B cell (primary cell): Measurements from ENCODE around the gene AKAP6. TPM values are rescaled to one million over a fixed set of nuclear protein-coding genes. Genes with fewer than 3 reads are reported as not detected.

Experiments
- ATAC-seq: fragments of 200-7000 bp; cut with Tn5 transposase; one replicate; pipeline ENCODE4 v1.10.0; 2021; ENCODE audit warnings: low read depth, mild to moderate bottlenecking, moderate number of reproducible peaks, moderate library complexity
- CTCF ChIA-PET: fragments of 350-600 bp; sonication (Branson Sonifier 250); formaldehyde crosslinking; loops from one replicate; lab custom pipeline; 2021; ENCODE audit warnings: antibody characterized with exemption, inconsistent platforms; lab: Charles Lee
- POLR2A ChIA-PET: fragments of 350-600 bp; sonication (Branson Sonifier 250); formaldehyde crosslinking; loops from one replicate; lab custom pipeline; 2021; ENCODE audit warnings: antibody characterized with exemption; lab: Charles Lee
- DNase-seq: peaks from one replicate; pipeline ENCODE4 v3.0.0; 2013
- H2AFZ ChIP-seq: 2 replicates; pipeline ENCODE4 v1.6.1; 2012; ENCODE audit warnings: mild to moderate bottlenecking, low read depth, low read length; ENCODE audit not compliant: insufficient read depth, poor library complexity, severe bottlenecking
- H3K27ac ChIP-seq, 2 donors: 1 replicate in 1 of 2; 2 replicates in 1 of 2; pipeline ENCODE4 v1.5.1; 2012 to 2013; ENCODE audit warnings: low read length in 2 of 2, mild to moderate bottlenecking in 2 of 2, moderate library complexity in 1 of 2
- H3K27me3 ChIP-seq, 4 experiments: fragments of 200-600 bp in 1 of 4; sonication (generic) in 1 of 4; replicated peaks in 1 of 4; 1 replicate in 2 of 4; 2 replicates in 2 of 4; pipeline versions ENCODE4 v1.6.1 to v1.7.0; 2013 to 2016; ENCODE audit warnings: low read length in 3 of 4, mild to moderate bottlenecking in 2 of 4, mixed read lengths in 1 of 4, moderate library complexity in 1 of 4; ENCODE audit not compliant: insufficient read depth in 4 of 4, control insufficient read depth in 3 of 4; ENCODE audit errors: control extremely low read depth in 1 of 4
- H3K36me3 ChIP-seq, 2 experiments: replicated peaks in 1 of 2; 1 replicate in 1 of 2; 2 replicates in 1 of 2; pipeline versions ENCODE4 v1.6.1 to v1.7.1; 2013; ENCODE audit warnings: low read length in 1 of 2; ENCODE audit not compliant: insufficient read depth in 2 of 2, control insufficient read depth in 1 of 2; ENCODE audit errors: control extremely low read depth in 1 of 2, extremely low read depth in 1 of 2
- H3K4me1 ChIP-seq, 2 donors: fragments of 200-600 bp in 1 of 2; sonication (generic) in 1 of 2; 1 replicate in 1 of 2; 2 replicates in 1 of 2; pipeline versions ENCODE4 v1.5.1 to v1.6.1; 2013 to 2017; ENCODE audit warnings: low read length in 2 of 2; ENCODE audit not compliant: control insufficient read depth in 2 of 2, insufficient read depth in 2 of 2
- H3K4me2 ChIP-seq: replicated peaks from 2 replicates; pipeline ENCODE3; 2012; ENCODE audit warnings: mild to moderate bottlenecking, low read depth, low read length; ENCODE audit not compliant: poor library complexity, severe bottlenecking
- H3K4me3 ChIP-seq, 5 experiments: fragments of 200-600 bp in 1 of 5; sonication (generic) in 1 of 5; 1 replicate in 3 of 5; 2 replicates in 2 of 5; pipeline versions ENCODE4 v1.5.1 to v1.7.0; 2011 to 2016; ENCODE audit warnings: low read length in 4 of 5, mild to moderate bottlenecking in 4 of 5, low read depth in 2 of 5, control low read depth in 1 of 5, moderate library complexity in 1 of 5; ENCODE audit not compliant: insufficient read depth in 1 of 5; ENCODE audit errors: control extremely low read depth in 1 of 5, extremely low read depth in 1 of 5
- H3K79me2 ChIP-seq: fragments of 200-600 bp; sonication (generic); one replicate; pipeline ENCODE4 v1.6.0; 2016; ENCODE audit warnings: low read length; ENCODE audit not compliant: control insufficient read depth, insufficient read depth
- H3K9ac ChIP-seq: fragments of 200-600 bp; sonication (generic); 2 replicates; pipeline ENCODE4 v1.6.1; 2017; ENCODE audit warnings: mild to moderate bottlenecking, low read length, moderate library complexity
- H3K9me3 ChIP-seq, 3 donors: one replicate each; pipeline versions ENCODE4 v1.6.1 to v1.7.1; 2013; ENCODE audit warnings: low read length in 2 of 3; ENCODE audit not compliant: control insufficient read depth in 2 of 3, insufficient read depth in 1 of 3; ENCODE audit errors: control extremely low read depth in 1 of 3
- H4K20me1 ChIP-seq: 2 replicates; pipeline ENCODE4 v1.6.0; 2012; ENCODE audit warnings: mild to moderate bottlenecking, low read length; ENCODE audit not compliant: insufficient read depth, control insufficient read depth, poor library complexity, severe bottlenecking
- H3K27ac Mint-ChIP-seq: one replicate; pipeline ENCODE4 v1.8.0; 2021; ENCODE audit warnings: mixed read lengths
- H3K27me3 Mint-ChIP-seq: one replicate; pipeline ENCODE4 v1.8.0; 2021; ENCODE audit warnings: mixed read lengths
- H3K4me1 Mint-ChIP-seq: one replicate; pipeline ENCODE4 v1.8.0; 2021; ENCODE audit warnings: mixed read lengths
- H3K4me3 Mint-ChIP-seq: one replicate; pipeline ENCODE4 v1.8.0; 2021; ENCODE audit warnings: mixed read lengths
- H3K9me3 Mint-ChIP-seq: one replicate; pipeline ENCODE4 v1.8.0; 2022; ENCODE audit warnings: mixed read lengths; ENCODE audit not compliant: insufficient read depth
- CTCF ChIP-seq: fragments of 200-600 bp; IDR thresholded peaks from one replicate; pipeline ENCODE4 v1.8.0; 2022; ENCODE audit warnings: antibody characterized with exemption, mild to moderate bottlenecking
- EZH2 ChIP-seq: IDR thresholded peaks from 2 replicates; pipeline ENCODE4 v1.6.1; 2012; ENCODE audit warnings: borderline replicate concordance, low read depth, mild to moderate bottlenecking, moderate library complexity, low read length; ENCODE audit not compliant: insufficient read depth, poor library complexity, severe bottlenecking
- WGBS: methylation state at CpG from one replicate; pipeline ENCODE4 v1.1.5; 2013; ENCODE audit warnings: missing lambda C conversion rate; ENCODE audit not compliant: insufficient coverage; 5-methylcytosine and 5-hydroxymethylcytosine counted together
- intact Hi-C: fragments of 100-400 bp; cut with micrococcal nuclease; formaldehyde crosslinking; loops from one replicate; pipeline ENCODE4 v1.10.0; 2022
- polyA plus RNA-seq: library from polyadenylated mRNA; depleted of rRNA; stranded (reverse); fragments of >200 nt; gene quantifications from 2 replicates; pipeline ENCODE4 v1.2.3, GENCODE V29; 2012
- total RNA-seq, 2 donors: library from RNA; stranded (reverse); fragments of 120-200 nt in 1 of 2; gene quantifications; 1 replicate in 1 of 2; 2 replicates in 1 of 2; pipeline versions ENCODE4 v1.2.3 to v1.2.4, GENCODE V29; 2013 to 2022

The AKAP6 gene
- total and polyA plus RNA-seq, 2 donors (not counting 1 experiment from before 2014, with no cell fraction given) = 1.4 to 2.8 TPM

- H3K9me3 Mint-ChIP-seq = no peaks in the 10 kb centered on the region
- no peak overlapping the region for H3K27ac Mint-ChIP-seq
- H3K79me2 ChIP-seq = no peaks in the 10 kb centered on the region
- no peak overlapping the region for H3K4me3 Mint-ChIP-seq
- WGBS = no CpG with 5 or more reads among the region's 6 CpGs
- H3K4me1 ChIP-seq = no peaks in the 10 kb centered on the region
- no peak overlapping the region for H2AFZ ChIP-seq
- H4K20me1 ChIP-seq = no peaks in the 10 kb centered on the region
- H3K9me3 ChIP-seq = no peaks in the 10 kb centered on the region
- intact Hi-C loops = loop anchor here (5.0 kb wide), 2 partner anchors 856 to 1651 kb away; no protein-coding TSS in a partner anchor
- H3K27me3 ChIP-seq = no peaks in the 10 kb centered on the region
- H3K9ac ChIP-seq = no peak overlapping the region
- no peaks in the 10 kb centered on the region for H3K36me3 ChIP-seq
- POLR2A ChIA-PET = no interaction called here
- DNase-seq = peak; percentile 56
- no peak for TF ChIP-seq EZH2
- peak; percentile 96 for TF ChIP-seq CTCF
- H3K4me2 ChIP-seq = no peak overlapping the region
- ATAC-seq = peak; percentile 67
- CTCF ChIA-PET = interaction anchor here (0.8 to 2.7 kb wide), 6 partner anchors 10 to 1747 kb away, joined by 3 to 16 read pairs (median 5); no protein-coding TSS in a partner anchor
- H3K27me3 Mint-ChIP-seq = peaks cover 11% of the 10 kb centered on the region
- H3K4me3 ChIP-seq = no peak overlapping the region
- no peak overlapping the region for H3K27ac ChIP-seq
- peaks cover 8% of the 10 kb centered on the region for H3K4me1 Mint-ChIP-seq
Observed at GRCh38 chr14:32576088-32576795, 247.1 kb downstream of the AKAP6 start.

DNA sequence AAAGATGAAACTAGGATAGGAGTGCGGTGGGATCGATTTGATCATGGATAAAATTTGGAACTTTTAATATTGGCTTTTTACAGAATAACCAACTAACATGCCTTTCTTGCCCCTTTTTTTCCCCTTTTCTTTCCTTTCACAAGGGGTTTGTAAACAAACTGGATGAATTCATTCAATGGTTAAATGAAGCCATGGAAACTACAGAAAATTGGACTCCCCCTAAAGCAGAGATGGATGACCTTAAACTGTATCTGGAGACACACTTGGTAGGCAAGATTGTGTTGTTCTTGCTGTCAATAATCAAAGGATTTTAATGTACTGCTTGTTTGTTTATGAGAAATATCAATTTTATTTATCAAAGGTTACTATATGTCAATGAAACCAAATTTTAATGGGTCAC, 247.9 kb downstream of the AKAP6 start:
- H3K36me3 ChIP-seq = no peaks in the 10 kb centered on the region
- H4K20me1 ChIP-seq = no peaks in the 10 kb centered on the region
- no peak overlapping the region for H3K4me3 Mint-ChIP-seq
- no peak overlapping the region for H3K27ac Mint-ChIP-seq
- whole genome bisulfite sequencing = no CpG with 5 or more reads among the region's 2 CpGs
- no peak overlapping the region for H3K4me2 ChIP-seq
- H3K4me1 ChIP-seq = no peaks in the 10 kb centered on the region
- no peaks in the 10 kb centered on the region for H3K9me3 Mint-ChIP-seq
- DNase-seq (no peak), ATAC-seq (no peak)
- intact Hi-C loops = loop anchor here (5.0 kb wide), 2 partner anchors 855 to 1650 kb away; no protein-coding TSS in a partner anchor
- no peaks in the 10 kb centered on the region for H3K27me3 ChIP-seq
- H3K9ac ChIP-seq = no peak overlapping the region
- CTCF ChIA-PET = interaction anchor here (1.4 to 2.7 kb wide), 4 partner anchors 16 to 1746 kb away, joined by 3 to 16 read pairs (median 6); no protein-coding TSS in a partner anchor
- no peak overlapping the region for H3K27ac ChIP-seq
- no peak overlapping the region for H2AFZ ChIP-seq
- no peak overlapping the region for H3K4me3 ChIP-seq
- H3K79me2 ChIP-seq = no peaks in the 10 kb centered on the region
- H3K4me1 Mint-ChIP-seq = peaks cover 8% of the 10 kb centered on the region
- peaks cover 11% of the 10 kb centered on the region for H3K27me3 Mint-ChIP-seq
- POLR2A ChIA-PET = no interaction called here
- no peaks in the 10 kb centered on the region for H3K9me3 ChIP-seq
- no peak for TF ChIP-seq EZH2
- TF ChIP-seq CTCF = no peak
